Astrocyte of the cerebellum (primary cell): ENCODE results near the gene TP53.
A peak's percentile ranks its signal among the peaks of the same experiment; 100 is the strongest.
"Not testable (repeated sequence)": the region's sequence is repeated elsewhere in the genome, so short reads cannot be mapped to it uniquely, and the experiment has no call there.

Experiments used
- DNase-seq: peaks from one replicate; pipeline ENCODE4 v3.0.0-alpha.2; 2011; ENCODE audit warnings: low read depth
- H3K4me3 ChIP-seq: 2 replicates; pipeline ENCODE4 v1.5.1; 2011; ENCODE audit warnings: mild to moderate bottlenecking, low read depth, low read length, moderate library complexity
- CTCF ChIP-seq: IDR thresholded peaks from 2 replicates; pipeline ENCODE4 v1.5.1; 2012; ENCODE audit warnings: low read length, low read depth, moderate library complexity, mild to moderate bottlenecking; ENCODE audit errors: missing control alignments
- in situ Hi-C: cut with HindIII; loops from 2 replicates; pipeline ENCODE4 v1.10.0; 2017; ENCODE audit warnings: low sequenced_read_pairs

TP53 gene

GRCh38 chr17:7632492-7632894 is 54.8 kb downstream of the TP53 start:
- no peak overlapping the region for H3K4me3 ChIP-seq
- in situ Hi-C loops: no loop called here
- TF ChIP-seq CTCF: peak; percentile 64
- no peak for DNase-seq

- TF ChIP-seq CTCF: no peak
- DNase-seq: no peak
- no peak overlapping the region for H3K4me3 ChIP-seq
- in situ Hi-C loops: no loop called here
Measured at GRCh38 chr17:7631398-7632380, 55.6 kb downstream of the TP53 start.

DNA sequence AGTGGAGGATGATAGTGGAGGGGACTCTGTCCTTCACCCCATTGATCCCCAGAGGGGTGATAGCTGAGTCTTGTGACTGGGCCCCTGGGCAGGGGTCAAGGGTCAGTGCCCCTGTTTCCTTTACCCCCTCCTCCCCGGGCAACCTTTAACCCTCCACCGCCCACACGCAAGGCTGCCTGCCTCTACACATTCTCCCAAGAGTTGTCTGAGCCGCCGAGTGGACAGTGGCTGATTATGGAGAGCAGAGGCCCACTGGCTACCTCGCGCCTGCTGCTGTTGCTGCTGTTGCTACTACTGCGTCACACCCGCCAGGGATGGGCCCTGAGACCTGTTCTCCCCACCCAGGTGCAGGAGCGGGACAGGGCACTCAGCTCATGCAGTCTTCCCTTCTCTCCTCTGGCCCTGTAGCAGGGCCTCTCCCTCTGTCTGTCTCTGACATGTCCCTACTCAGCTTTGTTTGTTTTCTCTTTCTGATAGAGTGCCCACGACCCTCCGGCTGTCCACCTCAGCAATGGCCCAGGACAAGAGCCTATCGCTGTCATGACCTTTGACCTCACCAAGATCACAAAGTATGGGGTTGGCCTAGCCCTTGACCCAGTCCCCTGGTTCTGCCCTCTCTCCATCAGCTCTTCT is 57.2 kb downstream of the TP53 start, which contains the start of gene SHBG:
TSS of gene SHBG (plus strand) at position 197 of the 633 bp plus-strand sequence. CDS start at position 235, 38 bp downstream.
- no peak for DNase-seq
- no peak within 1 kb of the TSS for H3K4me3 ChIP-seq
- in situ Hi-C loops: no loop called here
- TF ChIP-seq CTCF: no peak

GRCh38 chr17:7627250-7628121 is 59.8 kb downstream of the TP53 start, which contains the start of gene SAT2:
SAT2 (minus strand) TSS chr17:7627821; CDS start chr17:7627635, 186 bp downstream.
- DNase-seq: peak; percentile 84
- peak within 1 kb of the TSS; percentile 79 for H3K4me3 ChIP-seq
- no peak for TF ChIP-seq CTCF
- in situ Hi-C loops: no loop called here

DNA sequence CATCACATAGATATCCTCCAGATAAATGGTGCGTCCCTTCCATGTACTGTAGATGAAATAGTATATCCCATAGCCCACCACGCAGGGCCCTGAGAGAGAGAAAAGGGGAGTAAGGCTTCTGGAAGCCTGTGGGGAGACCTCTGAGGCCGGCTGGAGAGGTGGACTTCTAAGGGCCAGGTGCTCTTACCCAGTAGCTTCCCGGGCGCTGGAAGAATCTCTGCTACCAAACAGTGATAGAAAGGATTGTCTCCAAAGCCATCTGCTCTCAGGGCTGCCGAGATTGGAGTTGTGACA is 60.4 kb downstream of the TP53 start:
- H3K4me3 ChIP-seq: peak overlapping the region; percentile 79
- in situ Hi-C loops: no loop called here
- no peak for TF ChIP-seq CTCF
- no peak for DNase-seq

DNA sequence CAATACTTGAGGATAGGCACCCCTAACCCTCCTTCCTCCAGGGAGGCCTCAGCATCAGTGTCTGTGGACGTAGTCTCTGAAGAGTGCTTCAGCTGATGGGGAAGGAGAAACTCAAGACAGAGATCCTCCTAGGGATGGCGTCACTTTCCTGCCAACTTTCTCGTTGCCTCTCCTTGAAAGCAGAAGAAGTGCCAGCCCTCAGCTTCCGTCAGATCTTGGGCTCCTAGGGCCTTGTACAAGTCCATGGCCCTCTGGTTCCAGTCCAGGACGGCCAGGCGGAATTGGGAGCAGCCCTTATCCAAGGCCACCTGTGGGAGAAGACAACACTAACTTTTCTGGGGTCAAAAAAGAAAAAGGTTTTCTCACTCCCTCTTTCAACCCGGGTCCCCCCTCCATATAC is 61.0 kb downstream of the TP53 start:
- no peak for DNase-seq
- in situ Hi-C loops: no loop called here
- peak overlapping the region; percentile 79 for H3K4me3 ChIP-seq
- TF ChIP-seq CTCF: no peak

DNA sequence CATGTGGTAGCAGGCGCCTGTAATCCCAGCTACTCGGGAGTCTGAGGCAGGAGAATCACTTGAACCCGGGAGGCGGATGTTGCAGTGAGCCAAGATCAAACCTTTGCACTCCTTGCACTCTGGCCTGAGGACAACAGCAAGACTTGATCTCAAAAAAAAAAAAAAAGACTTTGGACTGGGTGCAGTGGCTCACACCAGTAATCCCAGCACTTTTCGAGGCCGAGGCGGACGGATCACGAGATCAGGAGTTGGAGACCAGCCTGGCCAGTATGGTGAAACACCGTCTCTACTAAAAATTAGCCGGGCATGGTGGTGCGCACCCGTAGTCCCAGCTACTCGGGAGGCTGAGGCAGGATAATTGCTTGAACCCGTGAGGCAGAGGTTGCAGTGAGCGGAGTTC is 61.5 kb downstream of the TP53 start:
- H3K4me3 ChIP-seq, in situ Hi-C loops: not testable (repeated sequence)

More for the DNA sequence above, 61.5 kb downstream of the TP53 start:
- not testable (repeated sequence) for DNase-seq
